WTC11 (cell line): ENCODE results near the gene LRMDA. TPM values are rescaled to one million over a fixed set of nuclear protein-coding genes. Genes with fewer than 3 reads are reported as not detected.

ENCODE experiments used
- ATAC-seq: fragments of 200-7000 bp; cut with Tn5 transposase; 2 replicates; pipeline ENCODE4 v1.10.0; 2021; ENCODE audit warnings: mild to moderate bottlenecking, moderate library complexity
- CTCF ChIA-PET: fragments of 300-600 bp; sonication (Branson Sonifier 250); formaldehyde crosslinking; loops from one replicate; lab custom pipeline; 2021; ENCODE audit warnings: antibody characterized with exemption; lab: Charles Lee
- POLR2A ChIA-PET: fragments of 350-600 bp; sonication (Branson Sonifier 250); formaldehyde crosslinking; loops from one replicate; lab custom pipeline; 2021; ENCODE audit warnings: antibody characterized with exemption; lab: Charles Lee
- DNase-seq: peaks from one replicate; pipeline ENCODE4 v3.0.0; 2021; ENCODE audit warnings: low spot score
- H3K27ac Mint-ChIP-seq: 2 replicates; pipeline ENCODE4 v1.8.0; 2021; ENCODE audit warnings: mixed read lengths
- H3K27me3 Mint-ChIP-seq: 2 replicates; pipeline ENCODE4 v1.8.0; 2021; ENCODE audit warnings: low read depth, mild to moderate bottlenecking, moderate library complexity, mixed read lengths
- H3K36me3 Mint-ChIP-seq: 2 replicates; pipeline ENCODE4 v1.8.0; 2021; ENCODE audit warnings: mixed read lengths
- H3K4me1 Mint-ChIP-seq: 2 replicates; pipeline ENCODE4 v1.8.0; 2022; ENCODE audit warnings: mixed read lengths
- H3K4me3 Mint-ChIP-seq: 2 replicates; pipeline ENCODE4 v1.8.0; 2021; ENCODE audit warnings: mild to moderate bottlenecking, moderate library complexity, mixed read lengths
- H3K9me3 Mint-ChIP-seq: 2 replicates; pipeline ENCODE4 v1.8.0; 2021; ENCODE audit warnings: mixed read lengths
- NFATC4 ChIP-seq: fragments of 250-450 bp; sonication (Bioruptor Pico); IDR thresholded peaks from 2 replicates; pipeline ENCODE4 v1.9.0; 2021; ENCODE audit warnings: mild to moderate bottlenecking
- OVOL2 ChIP-seq: fragments of 250-450 bp; sonication (Bioruptor Pico); IDR thresholded peaks from 2 replicates; pipeline ENCODE4 v1.9.0; 2021; ENCODE audit warnings: mild to moderate bottlenecking, borderline replicate concordance
- RELA ChIP-seq: sonication (generic); formaldehyde crosslinking; IDR thresholded peaks from 2 replicates; pipeline ENCODE4 v1.8.1; 2022; ENCODE audit warnings: missing genetic modification reagents, mild to moderate bottlenecking, borderline replicate concordance
- SMAD4 ChIP-seq: sonication (generic); formaldehyde crosslinking; IDR thresholded peaks from 2 replicates; pipeline ENCODE4 v1.8.0; 2022; ENCODE audit warnings: mild to moderate bottlenecking, missing genetic modification reagents
- SP1 ChIP-seq: sonication (generic); formaldehyde crosslinking; conservative IDR thresholded peaks from 2 replicates; pipeline ENCODE4 v1.8.1; 2022; ENCODE audit warnings: missing genetic modification reagents
- ZNF232 ChIP-seq: sonication (generic); formaldehyde crosslinking; IDR thresholded peaks from 2 replicates; pipeline ENCODE4 v1.8.0; 2022; ENCODE audit warnings: mild to moderate bottlenecking, missing genetic modification reagents
- ZNF263 ChIP-seq: sonication (generic); formaldehyde crosslinking; IDR thresholded peaks from 2 replicates; pipeline ENCODE4 v1.8.1; 2022; ENCODE audit warnings: low read depth, mild to moderate bottlenecking, moderate library complexity, missing genetic modification reagents
- ZNF396 ChIP-seq: fragments of 250-450 bp; sonication (Bioruptor Pico); IDR thresholded peaks from 2 replicates; pipeline ENCODE4 v1.8.0; 2021; ENCODE audit warnings: mild to moderate bottlenecking, moderate library complexity, borderline replicate concordance
- ZNF671 ChIP-seq: fragments of 250-450 bp; sonication (Bioruptor Pico); IDR thresholded peaks from 2 replicates; pipeline ENCODE4 v1.8.0; 2021; ENCODE audit warnings: mild to moderate bottlenecking
- total RNA-seq: library from RNA; stranded (reverse); gene quantifications from 3 replicates; pipeline ENCODE4 v1.2.3, GENCODE V29; 2021
- TF ChIP-seq, protein P1 (sequence below): sonication (generic); formaldehyde crosslinking; IDR thresholded peaks from 2 replicates; pipeline ENCODE4 v1.8.1; 2023; ENCODE audit warnings: mild to moderate bottlenecking, missing genetic modification reagents
- TF ChIP-seq, protein P2 (sequence below): sonication (generic); formaldehyde crosslinking; IDR thresholded peaks from 2 replicates; pipeline ENCODE4 v1.8.0; 2022; ENCODE audit warnings: mild to moderate bottlenecking, missing genetic modification reagents
- TF ChIP-seq, protein P3 (sequence below): sonication (generic); formaldehyde crosslinking; IDR thresholded peaks from 2 replicates; pipeline ENCODE4 v1.8.0; 2023; ENCODE audit warnings: mild to moderate bottlenecking, missing genetic modification reagents
- TF ChIP-seq, protein P4 (sequence below): fragments of 250-450 bp; sonication (Bioruptor Pico); IDR thresholded peaks from 2 replicates; pipeline ENCODE4 v1.9.0; 2021; ENCODE audit warnings: mild to moderate bottlenecking

The LRMDA gene
- total RNA-seq, 1 experiment from 2014 or later: 0.92 TPM

DNA sequence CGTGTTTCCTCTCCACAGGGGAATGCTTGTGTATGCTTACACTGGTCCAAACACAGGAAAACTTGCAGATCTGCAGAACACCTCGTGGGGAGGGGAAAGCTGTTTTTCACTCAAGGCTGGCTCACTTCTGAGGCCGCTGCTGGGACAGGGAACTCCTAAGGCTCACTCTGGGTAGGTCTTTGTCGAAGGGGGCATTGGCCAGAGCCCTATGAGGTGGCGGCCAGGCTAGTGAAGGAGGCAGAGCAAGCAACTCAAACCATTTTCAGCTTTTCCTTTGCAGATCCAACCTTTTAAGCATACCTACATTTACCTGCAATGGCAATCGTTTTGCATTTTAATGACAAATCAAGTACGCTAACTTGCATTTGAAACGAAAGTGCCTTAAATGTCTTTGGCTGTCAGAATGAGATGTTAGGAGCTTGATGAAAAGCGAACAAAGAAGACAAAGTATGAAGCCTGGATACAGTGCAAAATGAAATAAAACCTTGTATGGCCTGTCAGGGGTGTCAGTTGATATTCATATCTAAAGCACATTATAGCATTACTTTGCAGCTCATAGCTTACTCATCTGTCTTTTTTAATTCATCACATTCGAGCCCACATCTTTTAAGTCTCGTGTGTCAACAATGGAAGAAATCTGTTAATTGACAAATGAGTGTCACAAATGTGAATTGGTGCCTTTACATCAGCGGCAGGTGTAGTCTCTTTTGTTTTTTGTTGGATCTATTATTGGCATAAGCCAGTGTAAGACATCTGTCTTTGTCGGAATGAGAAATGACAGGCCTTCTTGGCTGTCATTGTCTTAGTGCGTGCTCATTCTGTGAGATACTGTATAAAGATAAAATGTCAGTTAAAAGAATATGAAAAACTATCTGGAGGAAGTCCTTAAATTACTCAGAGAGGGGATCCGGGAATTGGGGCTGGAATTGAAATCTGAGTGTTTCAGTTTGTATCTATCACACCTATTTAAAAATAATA, 30.5 kb downstream of the LRMDA start (continued):
- TF ChIP-seq, protein P1, sequence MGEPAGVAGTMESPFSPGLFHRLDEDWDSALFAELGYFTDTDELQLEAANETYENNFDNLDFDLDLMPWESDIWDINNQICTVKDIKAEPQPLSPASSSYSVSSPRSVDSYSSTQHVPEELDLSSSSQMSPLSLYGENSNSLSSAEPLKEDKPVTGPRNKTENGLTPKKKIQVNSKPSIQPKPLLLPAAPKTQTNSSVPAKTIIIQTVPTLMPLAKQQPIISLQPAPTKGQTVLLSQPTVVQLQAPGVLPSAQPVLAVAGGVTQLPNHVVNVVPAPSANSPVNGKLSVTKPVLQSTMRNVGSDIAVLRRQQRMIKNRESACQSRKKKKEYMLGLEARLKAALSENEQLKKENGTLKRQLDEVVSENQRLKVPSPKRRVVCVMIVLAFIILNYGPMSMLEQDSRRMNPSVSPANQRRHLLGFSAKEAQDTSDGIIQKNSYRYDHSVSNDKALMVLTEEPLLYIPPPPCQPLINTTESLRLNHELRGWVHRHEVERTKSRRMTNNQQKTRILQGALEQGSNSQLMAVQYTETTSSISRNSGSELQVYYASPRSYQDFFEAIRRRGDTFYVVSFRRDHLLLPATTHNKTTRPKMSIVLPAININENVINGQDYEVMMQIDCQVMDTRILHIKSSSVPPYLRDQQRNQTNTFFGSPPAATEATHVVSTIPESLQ: no peak
- TF ChIP-seq ZNF671: no peak
- TF ChIP-seq ZNF232 (CRISPR knock-in tag): no peak
- TF ChIP-seq, all 79 proteins: peak for 0

DNA sequence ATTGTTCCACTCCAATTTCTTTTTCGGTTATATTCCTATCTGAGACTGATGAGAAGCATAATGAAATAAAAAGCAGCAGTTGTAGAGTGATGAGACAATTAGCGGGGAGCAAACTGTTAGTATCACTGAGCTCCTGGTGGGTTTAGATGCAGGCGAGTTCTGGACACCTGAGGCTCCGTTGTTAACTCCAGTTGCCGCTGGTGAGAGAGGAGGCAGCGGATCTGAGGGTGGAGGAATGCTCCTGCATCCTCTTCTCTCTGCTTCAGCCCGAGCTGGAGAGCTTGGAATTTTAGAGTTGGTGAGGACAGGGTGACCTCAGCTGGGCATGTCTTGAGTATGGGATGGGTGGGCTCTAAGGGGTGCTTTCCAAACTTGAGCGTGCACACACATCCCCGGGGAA, 31.4 kb downstream of the LRMDA start:
- ChIA-PET POLR2A (no interaction called here), CTCF (no interaction called here)
- DNase-seq: no peak
- peak; percentile 34; the same call in 1 of the 2 replicates for ATAC-seq
- H3K4me3 Mint-ChIP-seq: no peak overlapping the region
- H3K27ac Mint-ChIP-seq: no peak overlapping the region
- H3K4me1 Mint-ChIP-seq: peaks cover 57% of the 10 kb centered on the region
- TF ChIP-seq NFATC4 (CRISPR knock-in tag): no peak
- TF ChIP-seq ZNF671: no peak
- TF ChIP-seq, protein P2, sequence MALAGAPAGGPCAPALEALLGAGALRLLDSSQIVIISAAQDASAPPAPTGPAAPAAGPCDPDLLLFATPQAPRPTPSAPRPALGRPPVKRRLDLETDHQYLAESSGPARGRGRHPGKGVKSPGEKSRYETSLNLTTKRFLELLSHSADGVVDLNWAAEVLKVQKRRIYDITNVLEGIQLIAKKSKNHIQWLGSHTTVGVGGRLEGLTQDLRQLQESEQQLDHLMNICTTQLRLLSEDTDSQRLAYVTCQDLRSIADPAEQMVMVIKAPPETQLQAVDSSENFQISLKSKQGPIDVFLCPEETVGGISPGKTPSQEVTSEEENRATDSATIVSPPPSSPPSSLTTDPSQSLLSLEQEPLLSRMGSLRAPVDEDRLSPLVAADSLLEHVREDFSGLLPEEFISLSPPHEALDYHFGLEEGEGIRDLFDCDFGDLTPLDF (CRISPR knock-in tag): no peak
- no peak for TF ChIP-seq SMAD4
- TF ChIP-seq OVOL2 (CRISPR knock-in tag): no peak
- TF ChIP-seq ZNF396 (CRISPR knock-in tag): no peak
- no peak for TF ChIP-seq SP1 (CRISPR knock-in tag)
- TF ChIP-seq, protein P3, sequence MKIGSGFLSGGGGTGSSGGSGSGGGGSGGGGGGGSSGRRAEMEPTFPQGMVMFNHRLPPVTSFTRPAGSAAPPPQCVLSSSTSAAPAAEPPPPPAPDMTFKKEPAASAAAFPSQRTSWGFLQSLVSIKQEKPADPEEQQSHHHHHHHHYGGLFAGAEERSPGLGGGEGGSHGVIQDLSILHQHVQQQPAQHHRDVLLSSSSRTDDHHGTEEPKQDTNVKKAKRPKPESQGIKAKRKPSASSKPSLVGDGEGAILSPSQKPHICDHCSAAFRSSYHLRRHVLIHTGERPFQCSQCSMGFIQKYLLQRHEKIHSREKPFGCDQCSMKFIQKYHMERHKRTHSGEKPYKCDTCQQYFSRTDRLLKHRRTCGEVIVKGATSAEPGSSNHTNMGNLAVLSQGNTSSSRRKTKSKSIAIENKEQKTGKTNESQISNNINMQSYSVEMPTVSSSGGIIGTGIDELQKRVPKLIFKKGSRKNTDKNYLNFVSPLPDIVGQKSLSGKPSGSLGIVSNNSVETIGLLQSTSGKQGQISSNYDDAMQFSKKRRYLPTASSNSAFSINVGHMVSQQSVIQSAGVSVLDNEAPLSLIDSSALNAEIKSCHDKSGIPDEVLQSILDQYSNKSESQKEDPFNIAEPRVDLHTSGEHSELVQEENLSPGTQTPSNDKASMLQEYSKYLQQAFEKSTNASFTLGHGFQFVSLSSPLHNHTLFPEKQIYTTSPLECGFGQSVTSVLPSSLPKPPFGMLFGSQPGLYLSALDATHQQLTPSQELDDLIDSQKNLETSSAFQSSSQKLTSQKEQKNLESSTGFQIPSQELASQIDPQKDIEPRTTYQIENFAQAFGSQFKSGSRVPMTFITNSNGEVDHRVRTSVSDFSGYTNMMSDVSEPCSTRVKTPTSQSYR (CRISPR knock-in tag): no peak
- no peak for TF ChIP-seq ZNF263
- TF ChIP-seq RELA (CRISPR knock-in tag): no peak
- TF ChIP-seq, protein P4, sequence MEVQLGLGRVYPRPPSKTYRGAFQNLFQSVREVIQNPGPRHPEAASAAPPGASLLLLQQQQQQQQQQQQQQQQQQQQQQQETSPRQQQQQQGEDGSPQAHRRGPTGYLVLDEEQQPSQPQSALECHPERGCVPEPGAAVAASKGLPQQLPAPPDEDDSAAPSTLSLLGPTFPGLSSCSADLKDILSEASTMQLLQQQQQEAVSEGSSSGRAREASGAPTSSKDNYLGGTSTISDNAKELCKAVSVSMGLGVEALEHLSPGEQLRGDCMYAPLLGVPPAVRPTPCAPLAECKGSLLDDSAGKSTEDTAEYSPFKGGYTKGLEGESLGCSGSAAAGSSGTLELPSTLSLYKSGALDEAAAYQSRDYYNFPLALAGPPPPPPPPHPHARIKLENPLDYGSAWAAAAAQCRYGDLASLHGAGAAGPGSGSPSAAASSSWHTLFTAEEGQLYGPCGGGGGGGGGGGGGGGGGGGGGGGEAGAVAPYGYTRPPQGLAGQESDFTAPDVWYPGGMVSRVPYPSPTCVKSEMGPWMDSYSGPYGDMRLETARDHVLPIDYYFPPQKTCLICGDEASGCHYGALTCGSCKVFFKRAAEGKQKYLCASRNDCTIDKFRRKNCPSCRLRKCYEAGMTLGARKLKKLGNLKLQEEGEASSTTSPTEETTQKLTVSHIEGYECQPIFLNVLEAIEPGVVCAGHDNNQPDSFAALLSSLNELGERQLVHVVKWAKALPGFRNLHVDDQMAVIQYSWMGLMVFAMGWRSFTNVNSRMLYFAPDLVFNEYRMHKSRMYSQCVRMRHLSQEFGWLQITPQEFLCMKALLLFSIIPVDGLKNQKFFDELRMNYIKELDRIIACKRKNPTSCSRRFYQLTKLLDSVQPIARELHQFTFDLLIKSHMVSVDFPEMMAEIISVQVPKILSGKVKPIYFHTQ (CRISPR knock-in tag): no peak
- peaks cover 25% of the 10 kb centered on the region for H3K27me3 Mint-ChIP-seq
- H3K9me3 Mint-ChIP-seq: no peaks in the 10 kb centered on the region
- no peaks in the 10 kb centered on the region for H3K36me3 Mint-ChIP-seq
